Measurements from ENCODE around the gene EXOSC9.

DNA sequence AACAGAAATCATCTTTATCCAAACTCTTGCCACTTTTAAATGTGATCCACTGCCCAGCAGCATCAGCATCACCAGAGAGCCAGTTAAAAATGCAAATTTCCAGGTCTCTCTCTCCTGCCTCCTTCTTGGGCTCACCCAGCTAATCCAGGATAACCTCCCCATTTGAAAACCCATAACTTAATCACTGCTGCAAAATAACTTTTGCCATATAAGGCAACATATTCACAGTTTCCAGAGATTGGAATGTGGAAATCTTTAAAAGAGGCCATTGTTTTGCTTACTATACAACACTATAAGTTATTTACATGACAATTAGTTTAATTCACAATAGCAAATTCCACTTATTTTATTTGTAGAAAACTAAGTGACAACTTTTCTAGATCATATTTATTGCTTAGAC is 4.8 kb upstream of the EXOSC9 start:
- TF ChIP-seq EZH2phosphoT487 (conservative IDR thresholded peaks at IDR 0.05; ENCODE audit: low read length): no peak
- TF ChIP-seq, protein P1, sequence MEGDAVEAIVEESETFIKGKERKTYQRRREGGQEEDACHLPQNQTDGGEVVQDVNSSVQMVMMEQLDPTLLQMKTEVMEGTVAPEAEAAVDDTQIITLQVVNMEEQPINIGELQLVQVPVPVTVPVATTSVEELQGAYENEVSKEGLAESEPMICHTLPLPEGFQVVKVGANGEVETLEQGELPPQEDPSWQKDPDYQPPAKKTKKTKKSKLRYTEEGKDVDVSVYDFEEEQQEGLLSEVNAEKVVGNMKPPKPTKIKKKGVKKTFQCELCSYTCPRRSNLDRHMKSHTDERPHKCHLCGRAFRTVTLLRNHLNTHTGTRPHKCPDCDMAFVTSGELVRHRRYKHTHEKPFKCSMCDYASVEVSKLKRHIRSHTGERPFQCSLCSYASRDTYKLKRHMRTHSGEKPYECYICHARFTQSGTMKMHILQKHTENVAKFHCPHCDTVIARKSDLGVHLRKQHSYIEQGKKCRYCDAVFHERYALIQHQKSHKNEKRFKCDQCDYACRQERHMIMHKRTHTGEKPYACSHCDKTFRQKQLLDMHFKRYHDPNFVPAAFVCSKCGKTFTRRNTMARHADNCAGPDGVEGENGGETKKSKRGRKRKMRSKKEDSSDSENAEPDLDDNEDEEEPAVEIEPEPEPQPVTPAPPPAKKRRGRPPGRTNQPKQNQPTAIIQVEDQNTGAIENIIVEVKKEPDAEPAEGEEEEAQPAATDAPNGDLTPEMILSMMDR (IDR thresholded peaks at IDR 0.05; ENCODE audit: insufficient read depth, low read length, poor library complexity, severe bottlenecking): no peak
